ENCODE measurements around the gene MTIF2.
"Not testable (repeated sequence)": the region's sequence is repeated elsewhere in the genome, so short reads cannot be mapped to it uniquely, and the experiment has no call there.

MTIF2 gene

GRCh38 chr2:55239656-55240222, 29.3 kb downstream of the MTIF2 start:
- no peak for DNase-seq

GRCh38 chr2:55236992-55237543, 32.0 kb downstream of the MTIF2 start:
- no peak for DNase-seq

GRCh38 chr2:55235724-55236538, 33.1 kb downstream of the MTIF2 start:
- DNase-seq: no peak

GRCh38 chr2:55233658-55233940, 35.4 kb downstream of the MTIF2 start:
- DNase-seq: no peak

- DNase-seq: no peak
Observed at GRCh38 chr2:55232863-55233657, 36.0 kb downstream of the MTIF2 start.

- peak; percentile 79 for DNase-seq
Observed at GRCh38 chr2:55232084-55232862, 36.8 kb downstream of the MTIF2 start, which contains the start of the genes CLHC1 and RPS27A. Gene CLHC1 (minus strand): TSS chr2:55232293. CDS start chr2:55222411, 9,882 bp downstream. Gene RPS27A (plus strand): TSS chr2:55232688. CDS start chr2:55232825, 137 bp downstream.

- DNase-seq: no peak
Observed at GRCh38 chr2:55231546-55232083, 37.4 kb downstream of the MTIF2 start.

- DNase-seq: no peak
Observed at GRCh38 chr2:55230551-55230950, 38.5 kb downstream of the MTIF2 start.

GRCh38 chr2:55229221-55229620, 39.8 kb downstream of the MTIF2 start:
- DNase-seq: no peak

- DNase-seq: no peak
Observed at GRCh38 chr2:55228226-55228563, 40.8 kb downstream of the MTIF2 start.

- peak; percentile 30 for DNase-seq
Observed at GRCh38 chr2:55227437-55228225, 41.4 kb downstream of the MTIF2 start.

GRCh38 chr2:55225481-55226020, 43.5 kb downstream of the MTIF2 start:
- DNase-seq: no peak

GRCh38 chr2:55224761-55225261, 44.2 kb downstream of the MTIF2 start:
- DNase-seq: no peak

- DNase-seq: no peak
Observed at GRCh38 chr2:55223958-55224760, 44.9 kb downstream of the MTIF2 start.

- no peak for DNase-seq
Observed at GRCh38 chr2:55213822-55214221, 55.2 kb downstream of the MTIF2 start.

GRCh38 chr2:55204950-55205349, 64.1 kb downstream of the MTIF2 start:
- no peak for DNase-seq

- DNase-seq: no peak
Observed at GRCh38 chr2:55204536-55204935, 64.5 kb downstream of the MTIF2 start.

GRCh38 chr2:55200416-55200815, 68.6 kb downstream of the MTIF2 start:
- DNase-seq: no peak

GRCh38 chr2:55196526-55196925, 72.5 kb downstream of the MTIF2 start:
- no peak for DNase-seq

GRCh38 chr2:55191888-55192287, 77.1 kb downstream of the MTIF2 start:
- DNase-seq: not testable (repeated sequence)

All from SIG-M5 (cell line).